HL-60 (cell line): ENCODE results near the gene ZGLP1.

Source experiments
- POLR2AphosphoS5 ChIP-seq: IDR thresholded peaks from 2 replicates; pipeline ENCODE4 v1.6.1; 2012; ENCODE audit warnings: low read depth
- TF ChIP-seq, protein P1 (sequence below): IDR thresholded peaks from one replicate; pipeline ENCODE4 v1.5.1; 2011; ENCODE audit warnings: low read length, control low read depth, inconsistent platforms; ENCODE audit not compliant: insufficient read depth
- TF ChIP-seq, protein P2 (sequence below): IDR thresholded peaks from 2 replicates; pipeline ENCODE4 v1.6.1; 2012; ENCODE audit warnings: low read depth; ENCODE audit not compliant: insufficient replicate concordance

DNA sequence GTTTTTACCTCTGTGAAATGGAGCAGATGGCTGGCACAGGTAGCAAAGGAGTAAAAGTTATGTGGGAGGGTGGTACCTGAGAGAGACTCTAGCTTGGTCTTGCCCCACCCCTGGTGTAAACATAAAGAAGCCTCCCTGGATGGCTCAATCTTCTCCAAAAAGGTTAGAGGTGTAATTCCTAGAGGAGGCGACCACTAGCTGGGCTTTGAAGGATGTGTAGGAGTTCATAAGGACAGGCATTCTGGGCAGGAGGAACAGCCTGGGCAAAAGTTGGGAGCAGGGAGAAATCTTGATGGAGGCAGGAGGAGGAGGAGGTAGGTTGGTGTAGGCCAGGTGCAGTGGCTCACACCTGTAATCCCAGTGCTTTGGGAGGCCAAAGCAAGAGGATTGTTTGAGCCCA is 30.7 kb downstream of the ZGLP1 start:
- TF ChIP-seq, protein P1, sequence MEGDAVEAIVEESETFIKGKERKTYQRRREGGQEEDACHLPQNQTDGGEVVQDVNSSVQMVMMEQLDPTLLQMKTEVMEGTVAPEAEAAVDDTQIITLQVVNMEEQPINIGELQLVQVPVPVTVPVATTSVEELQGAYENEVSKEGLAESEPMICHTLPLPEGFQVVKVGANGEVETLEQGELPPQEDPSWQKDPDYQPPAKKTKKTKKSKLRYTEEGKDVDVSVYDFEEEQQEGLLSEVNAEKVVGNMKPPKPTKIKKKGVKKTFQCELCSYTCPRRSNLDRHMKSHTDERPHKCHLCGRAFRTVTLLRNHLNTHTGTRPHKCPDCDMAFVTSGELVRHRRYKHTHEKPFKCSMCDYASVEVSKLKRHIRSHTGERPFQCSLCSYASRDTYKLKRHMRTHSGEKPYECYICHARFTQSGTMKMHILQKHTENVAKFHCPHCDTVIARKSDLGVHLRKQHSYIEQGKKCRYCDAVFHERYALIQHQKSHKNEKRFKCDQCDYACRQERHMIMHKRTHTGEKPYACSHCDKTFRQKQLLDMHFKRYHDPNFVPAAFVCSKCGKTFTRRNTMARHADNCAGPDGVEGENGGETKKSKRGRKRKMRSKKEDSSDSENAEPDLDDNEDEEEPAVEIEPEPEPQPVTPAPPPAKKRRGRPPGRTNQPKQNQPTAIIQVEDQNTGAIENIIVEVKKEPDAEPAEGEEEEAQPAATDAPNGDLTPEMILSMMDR, result no peak
- TF ChIP-seq, protein P2, sequence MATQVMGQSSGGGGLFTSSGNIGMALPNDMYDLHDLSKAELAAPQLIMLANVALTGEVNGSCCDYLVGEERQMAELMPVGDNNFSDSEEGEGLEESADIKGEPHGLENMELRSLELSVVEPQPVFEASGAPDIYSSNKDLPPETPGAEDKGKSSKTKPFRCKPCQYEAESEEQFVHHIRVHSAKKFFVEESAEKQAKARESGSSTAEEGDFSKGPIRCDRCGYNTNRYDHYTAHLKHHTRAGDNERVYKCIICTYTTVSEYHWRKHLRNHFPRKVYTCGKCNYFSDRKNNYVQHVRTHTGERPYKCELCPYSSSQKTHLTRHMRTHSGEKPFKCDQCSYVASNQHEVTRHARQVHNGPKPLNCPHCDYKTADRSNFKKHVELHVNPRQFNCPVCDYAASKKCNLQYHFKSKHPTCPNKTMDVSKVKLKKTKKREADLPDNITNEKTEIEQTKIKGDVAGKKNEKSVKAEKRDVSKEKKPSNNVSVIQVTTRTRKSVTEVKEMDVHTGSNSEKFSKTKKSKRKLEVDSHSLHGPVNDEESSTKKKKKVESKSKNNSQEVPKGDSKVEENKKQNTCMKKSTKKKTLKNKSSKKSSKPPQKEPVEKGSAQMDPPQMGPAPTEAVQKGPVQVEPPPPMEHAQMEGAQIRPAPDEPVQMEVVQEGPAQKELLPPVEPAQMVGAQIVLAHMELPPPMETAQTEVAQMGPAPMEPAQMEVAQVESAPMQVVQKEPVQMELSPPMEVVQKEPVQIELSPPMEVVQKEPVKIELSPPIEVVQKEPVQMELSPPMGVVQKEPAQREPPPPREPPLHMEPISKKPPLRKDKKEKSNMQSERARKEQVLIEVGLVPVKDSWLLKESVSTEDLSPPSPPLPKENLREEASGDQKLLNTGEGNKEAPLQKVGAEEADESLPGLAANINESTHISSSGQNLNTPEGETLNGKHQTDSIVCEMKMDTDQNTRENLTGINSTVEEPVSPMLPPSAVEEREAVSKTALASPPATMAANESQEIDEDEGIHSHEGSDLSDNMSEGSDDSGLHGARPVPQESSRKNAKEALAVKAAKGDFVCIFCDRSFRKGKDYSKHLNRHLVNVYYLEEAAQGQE, result no peak
- no peak for TF ChIP-seq POLR2AphosphoS5
